GM20431 (cell line): ENCODE measurements around the gene NASP.

Source experiments
- in situ Hi-C: fragments of 300-500 bp; cut with MseI, MboI; formaldehyde crosslinking; loops from one replicate; pipeline ENCODE4 v1.15.0; 2020; ENCODE audit warnings: low sequenced_read_pairs; ENCODE audit not compliant: unreplicated experiment

NASP gene

GRCh38 chr1:45615885-45616284, 32.0 kb downstream of the NASP start:
- in situ Hi-C loops, result no loop called here

- in situ Hi-C loops, result no loop called here
These were observed 33.8 kb downstream of the NASP start for GRCh38 chr1:45617618-45618017.

DNA sequence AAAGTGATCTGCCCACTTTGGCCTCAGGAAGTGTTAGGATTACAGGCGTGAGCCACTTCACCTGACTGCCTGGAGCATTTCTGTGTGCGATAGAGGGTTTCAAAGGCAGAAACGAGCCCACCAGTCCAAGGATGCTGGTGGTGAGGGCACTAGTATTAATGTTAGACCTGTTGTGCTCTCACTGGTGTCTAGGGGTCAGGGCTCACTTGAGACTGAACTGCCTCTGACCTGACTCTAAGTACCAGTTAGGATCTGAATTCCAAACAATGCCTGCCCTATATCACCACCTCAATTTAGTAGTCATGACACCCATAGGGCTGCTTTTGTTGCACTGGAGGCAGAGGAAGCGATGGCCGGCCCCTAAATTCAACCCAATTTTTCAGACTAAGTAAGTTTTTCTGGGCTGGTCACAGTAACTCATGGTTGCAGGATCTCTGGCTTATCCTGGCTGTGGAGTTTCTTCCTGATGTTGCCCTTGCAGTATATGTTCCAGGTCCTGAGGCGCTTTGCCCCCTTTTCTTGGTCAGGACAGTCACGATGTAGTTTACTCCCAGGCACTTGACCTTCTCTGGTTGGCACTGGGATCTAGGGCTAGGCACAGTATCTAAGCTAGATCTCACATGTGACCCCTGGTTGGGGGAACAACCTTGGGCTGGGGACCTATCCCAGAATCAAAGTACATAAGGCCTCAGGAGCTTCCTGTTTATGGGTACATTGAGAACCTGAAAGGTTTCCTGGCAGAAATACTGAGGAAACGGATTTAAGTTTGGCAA, 35.5 kb downstream of the NASP start:
- in situ Hi-C loops, result no loop called here

DNA sequence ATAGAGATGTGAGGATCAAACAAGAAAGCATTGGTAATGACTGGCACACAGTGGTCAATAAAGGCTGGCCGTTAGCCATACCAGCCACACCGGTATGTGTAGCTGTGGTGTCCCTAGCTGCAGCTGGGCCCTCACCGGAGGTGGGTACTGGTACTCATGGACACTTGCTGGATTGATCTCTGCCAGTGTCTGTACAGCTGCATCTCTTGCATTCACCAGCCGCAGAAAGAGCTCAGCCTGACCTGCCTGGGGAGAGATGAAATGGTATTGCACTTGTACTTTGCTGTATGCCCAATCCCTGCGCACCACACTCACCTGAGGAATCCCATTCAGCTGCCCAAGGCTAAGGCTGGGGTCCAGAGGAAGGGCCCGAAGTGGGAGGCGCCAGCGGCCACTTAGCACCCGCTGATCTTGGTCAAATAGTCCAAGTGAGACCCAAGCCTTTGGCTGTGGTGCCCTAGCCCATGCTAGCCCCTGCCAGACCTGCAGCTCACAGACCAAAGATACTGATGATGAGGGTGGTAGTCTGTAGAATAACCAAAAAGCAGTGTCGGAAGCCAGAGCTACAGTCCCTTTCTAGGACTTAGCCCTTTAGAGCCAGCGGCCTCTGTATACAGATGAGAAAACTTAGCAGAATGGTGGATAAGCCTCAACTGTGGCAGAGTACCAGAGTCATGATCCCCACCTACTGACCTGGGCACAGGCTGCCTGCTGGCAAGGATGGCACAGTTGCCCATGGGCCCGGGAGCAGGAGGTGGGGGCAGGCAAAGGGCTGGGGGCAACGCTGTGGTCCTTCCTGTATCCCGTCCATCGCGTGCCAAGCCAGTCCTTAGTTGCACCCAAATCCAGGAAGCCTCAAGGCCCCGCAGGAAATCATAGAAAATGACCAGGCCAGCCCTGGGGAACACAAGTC, 37.0 kb downstream of the NASP start:
- in situ Hi-C loops, result no loop called here

- in situ Hi-C loops, result no loop called here
These were observed 37.6 kb downstream of the NASP start for GRCh38 chr1:45621501-45621836.

DNA sequence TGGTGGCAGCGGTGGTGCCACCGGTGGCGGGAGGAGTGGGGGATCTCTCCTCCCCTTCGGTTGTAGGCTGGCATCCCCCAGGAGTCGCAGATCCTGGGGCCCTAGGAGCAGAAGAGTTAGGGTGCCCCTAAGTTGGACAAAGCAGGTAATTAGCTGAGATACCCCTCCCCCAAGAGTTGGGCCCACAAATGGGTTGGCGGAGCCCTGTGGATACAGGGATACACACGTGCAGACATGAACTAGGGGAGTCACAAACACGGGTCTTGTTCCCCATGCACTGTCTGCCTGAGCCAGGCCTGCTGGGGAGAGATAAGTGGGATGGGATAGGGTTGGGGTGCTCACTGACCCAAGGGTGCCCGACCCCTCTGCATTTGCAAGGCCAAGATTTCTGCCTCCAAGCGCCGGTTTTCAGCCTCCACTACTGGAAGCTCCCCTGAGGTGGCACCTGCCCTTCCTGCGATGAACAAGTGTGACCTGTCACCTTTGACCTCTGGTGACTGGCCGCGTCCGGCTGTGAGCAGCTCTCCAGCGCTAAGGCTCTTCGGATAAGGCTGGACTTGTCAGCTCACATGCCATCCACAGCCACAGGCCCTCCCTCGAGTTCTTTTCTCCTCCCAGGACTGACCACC, 38.2 kb downstream of the NASP start:
- in situ Hi-C loops, result no loop called here

DNA sequence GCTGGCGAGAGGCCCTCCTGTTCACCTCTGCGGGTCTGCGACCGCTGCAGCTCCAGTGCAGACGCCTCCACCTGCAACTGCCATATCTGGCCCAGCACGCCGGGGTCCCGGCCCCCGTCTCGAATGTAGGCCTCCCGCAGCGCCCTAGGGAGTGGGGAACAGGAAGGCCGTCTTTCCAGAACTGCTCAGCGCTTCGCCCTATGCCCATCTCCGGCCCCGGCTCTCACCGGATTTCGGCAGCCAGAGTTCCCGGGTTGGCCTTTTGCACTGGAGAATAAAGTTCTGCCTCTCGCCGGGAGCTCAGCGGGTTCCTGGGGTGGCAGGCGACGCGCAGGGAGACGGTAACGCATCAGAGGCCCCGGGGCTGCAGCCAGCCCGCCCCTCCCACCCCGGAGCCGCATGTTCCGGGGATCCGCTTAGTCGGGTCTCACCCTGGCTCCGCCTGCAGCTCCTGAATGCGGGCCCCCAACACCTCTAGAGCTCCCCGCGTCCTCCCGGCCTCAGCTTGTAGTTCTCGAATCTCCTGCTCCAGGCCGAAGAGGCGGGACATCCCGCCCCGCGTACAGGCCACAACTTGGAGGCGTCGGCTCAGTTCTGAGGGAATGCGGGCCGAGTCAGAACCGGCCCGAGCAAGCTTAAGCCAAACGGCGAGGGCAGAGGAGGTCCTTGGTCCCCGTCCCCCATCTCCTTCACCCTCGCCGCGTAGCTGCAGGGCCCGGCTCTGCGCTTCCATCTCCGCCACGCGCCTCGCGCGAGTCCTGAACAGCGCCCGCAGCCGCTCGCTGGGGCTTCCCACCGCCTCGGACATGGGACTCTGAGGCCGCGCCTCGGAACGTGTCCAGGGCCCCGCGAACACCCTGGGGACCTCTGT, 38.9 kb downstream of the NASP start:
- in situ Hi-C loops, result no loop called here

- in situ Hi-C loops, result no loop called here
These were observed 40.1 kb downstream of the NASP start, which contains the start of gene CCDC17 for GRCh38 chr1:45623972-45624371. Gene CCDC17 (minus strand): TSS chr1:45624054. CDS start chr1:45623909, 145 bp downstream.

DNA sequence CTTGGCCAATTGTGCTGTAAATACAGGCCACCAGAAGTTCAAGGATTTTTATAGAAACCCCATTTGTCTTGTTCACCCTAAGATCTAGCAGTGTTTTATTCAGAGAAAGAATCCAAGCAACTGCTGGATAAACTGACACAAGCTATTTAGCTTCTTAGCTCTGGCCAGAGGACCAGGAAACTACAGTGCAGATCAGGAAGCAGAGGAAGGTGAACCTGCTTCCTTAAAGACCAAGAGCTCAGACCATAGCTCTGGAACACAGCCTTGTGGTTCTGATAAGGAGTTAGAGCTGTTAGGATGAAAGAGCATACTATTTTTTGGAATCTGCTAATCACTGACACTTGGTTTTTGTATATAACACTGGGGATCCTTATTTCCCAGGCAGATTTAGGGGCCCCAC, 45.2 kb downstream of the NASP start:
- in situ Hi-C loops, result no loop called here

GRCh38 chr1:45630429-45630828, 46.6 kb downstream of the NASP start:
- in situ Hi-C loops, result no loop called here

- in situ Hi-C loops, result no loop called here
These were observed 51.4 kb downstream of the NASP start for GRCh38 chr1:45635211-45635610.

DNA sequence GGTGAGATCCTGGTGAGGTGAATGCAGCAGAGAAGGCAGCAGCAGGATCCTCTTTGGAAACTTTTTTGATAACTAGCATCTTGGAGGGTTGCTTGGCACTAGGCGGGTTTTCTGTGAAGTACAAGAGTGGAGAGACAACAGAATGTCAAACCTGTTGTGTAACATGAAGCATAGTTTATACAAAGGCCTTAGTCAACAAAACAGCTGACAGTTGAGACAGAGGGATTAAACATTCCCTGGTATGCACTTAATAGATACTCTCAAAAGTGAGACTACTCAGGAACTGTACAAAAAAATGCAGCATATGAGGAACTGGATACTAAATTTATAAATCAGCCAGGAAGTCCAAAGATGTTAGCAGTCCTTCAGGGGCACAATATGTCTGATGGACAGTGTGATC, 56.5 kb downstream of the NASP start:
- in situ Hi-C loops, result no loop called here

DNA sequence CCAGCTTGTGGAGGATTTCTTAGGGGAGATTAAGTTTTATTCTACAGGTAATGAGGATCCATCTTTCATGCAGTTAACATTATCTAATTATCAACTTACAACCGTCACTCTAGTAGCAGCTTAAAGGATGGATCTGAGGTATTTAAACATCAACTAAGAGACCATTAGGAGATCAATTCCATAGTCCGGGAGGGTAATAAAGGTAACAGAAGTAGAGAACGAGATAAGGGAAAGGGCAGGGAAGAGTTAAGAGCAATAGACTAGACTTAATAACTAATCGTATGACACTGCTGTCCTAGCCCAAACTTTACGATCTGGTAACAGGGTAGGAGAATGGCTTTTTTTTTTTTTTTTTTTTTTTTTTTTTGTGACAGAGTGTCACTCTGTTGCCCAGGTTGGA, 59.5 kb downstream of the NASP start:
- in situ Hi-C loops, result no loop called here

DNA sequence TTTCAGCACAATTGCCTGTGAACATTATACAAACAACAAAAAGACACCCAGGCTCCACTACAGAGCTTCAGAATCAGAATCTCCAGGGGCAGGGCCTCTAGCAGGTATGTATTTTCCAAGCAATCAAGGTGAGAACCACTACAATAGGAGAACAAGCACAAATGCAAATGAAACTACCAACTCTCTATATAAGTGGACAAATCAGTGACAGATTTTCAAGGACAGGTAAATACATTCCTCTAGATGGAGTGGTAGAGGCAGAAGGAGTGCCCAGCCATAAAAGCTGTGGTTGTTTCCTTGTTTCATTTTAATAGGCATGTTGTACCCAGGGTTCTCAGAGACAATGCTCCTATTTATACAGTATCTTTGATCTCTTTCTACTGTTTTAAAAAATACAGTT, 60.1 kb downstream of the NASP start:
- in situ Hi-C loops, result no loop called here

- in situ Hi-C loops, result no loop called here
These were observed 60.8 kb downstream of the NASP start for GRCh38 chr1:45644661-45645060.

- in situ Hi-C loops, result no loop called here
These were observed 63.6 kb downstream of the NASP start for GRCh38 chr1:45647248-45648021.

- in situ Hi-C loops, result no loop called here
These were observed 70.9 kb downstream of the NASP start for GRCh38 chr1:45654540-45655280.

GRCh38 chr1:45656573-45657226, 72.9 kb downstream of the NASP start:
- in situ Hi-C loops, result no loop called here
